Neural progenitor cell (in vitro differentiated cells): ENCODE measurements around the gene ADAM8. TPM values are rescaled to one million over a fixed set of nuclear protein-coding genes. Genes with fewer than 3 reads are reported as not detected.

Experiments used
- DNase-seq: peaks from one replicate; pipeline ENCODE4 v3.0.0-alpha.2; 2016; ENCODE audit warnings: low spot score
- H2AFZ ChIP-seq: fragments of 200-600 bp; sonication (generic); replicated peaks from 2 replicates; pipeline ENCODE4 v1.6.1; 2016; ENCODE audit warnings: antibody characterized with exemption
- H3F3A ChIP-seq: fragments of 200-600 bp; sonication (generic); 2 replicates; pipeline ENCODE4 v1.6.1; 2016; ENCODE audit warnings: antibody characterized with exemption, low read depth
- H3K27ac ChIP-seq: fragments of 200-600 bp; sonication (generic); 2 replicates; pipeline ENCODE4 v1.5.1; 2016; ENCODE audit warnings: mild to moderate bottlenecking
- H3K27me3 ChIP-seq: fragments of 200-600 bp; sonication (generic); 2 replicates; pipeline ENCODE4 v1.6.1; 2016; ENCODE audit warnings: mild to moderate bottlenecking, moderate library complexity
- H3K36me3 ChIP-seq: fragments of 200-600 bp; sonication (generic); 2 replicates; pipeline ENCODE4 v1.5.1; 2016
- H3K4me1 ChIP-seq: fragments of 200-600 bp; sonication (generic); 2 replicates; pipeline ENCODE4 v1.6.1; 2016; ENCODE audit warnings: mixed run types
- H3K4me2 ChIP-seq: fragments of 200-600 bp; sonication (generic); 2 replicates; pipeline ENCODE4 v1.6.1; 2016
- H3K4me3 ChIP-seq: fragments of 200-600 bp; sonication (generic); 2 replicates; pipeline ENCODE4 v1.5.1; 2016
- H3K79me2 ChIP-seq: fragments of 200-600 bp; sonication (generic); 2 replicates; pipeline ENCODE4 v1.6.1; 2016; ENCODE audit warnings: low read depth
- H3K9ac ChIP-seq: fragments of 200-600 bp; sonication (generic); 2 replicates; pipeline ENCODE4 v1.6.1; 2016
- H3K9me3 ChIP-seq: fragments of 200-600 bp; sonication (generic); 2 replicates; pipeline ENCODE4 v1.5.1; 2016; ENCODE audit warnings: low read depth
- H4K20me1 ChIP-seq: fragments of 200-600 bp; sonication (generic); 2 replicates; pipeline ENCODE4 v1.6.1; 2016; ENCODE audit warnings: low read depth
- H3K27ac Mint-ChIP-seq: 3 replicates; pipeline ENCODE4 v1.8.0; 2021; ENCODE audit warnings: mixed read lengths
- H3K27me3 Mint-ChIP-seq: 2 replicates; pipeline ENCODE4 v1.8.0; 2022; ENCODE audit warnings: low read depth, mild to moderate bottlenecking, inconsistent platforms, moderate library complexity, mixed read lengths; ENCODE audit not compliant: insufficient read depth
- H3K36me3 Mint-ChIP-seq: 3 replicates; pipeline ENCODE4 v1.8.0; 2021; ENCODE audit warnings: mixed read lengths
- H3K4me1 Mint-ChIP-seq: 3 replicates; pipeline ENCODE4 v1.8.0; 2021; ENCODE audit warnings: mixed read lengths
- H3K4me3 Mint-ChIP-seq: 3 replicates; pipeline ENCODE4 v1.8.0; 2021; ENCODE audit warnings: mild to moderate bottlenecking, moderate library complexity, mixed read lengths
- H3K9me3 Mint-ChIP-seq: 3 replicates; pipeline ENCODE4 v1.8.0; 2020; ENCODE audit warnings: mixed read lengths
- EZH2 ChIP-seq: fragments of 200-600 bp; sonication (generic); IDR thresholded peaks from 2 replicates; pipeline ENCODE4 v1.6.1; 2017; ENCODE audit warnings: antibody characterized with exemption, mild to moderate bottlenecking, moderate library complexity
- EZH2phosphoT487 ChIP-seq: fragments of 200-600 bp; sonication (generic); IDR thresholded peaks from 2 replicates; pipeline ENCODE4 v1.6.1; 2017; ENCODE audit warnings: antibody characterized with exemption
- total RNA-seq: library from RNA; depleted of rRNA; stranded (reverse); fragments of >200 nt; gene quantifications from 2 replicates; pipeline ENCODE4 v1.2.3, GENCODE V29; 2015; ENCODE audit warnings: low replicate concordance
- TF ChIP-seq, protein P1 (sequence below): fragments of 200-600 bp; sonication (generic); IDR thresholded peaks from 2 replicates; pipeline ENCODE4 v1.5.1; 2017; ENCODE audit warnings: antibody characterized with exemption, mild to moderate bottlenecking

The ADAM8 gene
- total RNA-seq, 1 donor from 2014 or later, result 3.3 TPM

DNA sequence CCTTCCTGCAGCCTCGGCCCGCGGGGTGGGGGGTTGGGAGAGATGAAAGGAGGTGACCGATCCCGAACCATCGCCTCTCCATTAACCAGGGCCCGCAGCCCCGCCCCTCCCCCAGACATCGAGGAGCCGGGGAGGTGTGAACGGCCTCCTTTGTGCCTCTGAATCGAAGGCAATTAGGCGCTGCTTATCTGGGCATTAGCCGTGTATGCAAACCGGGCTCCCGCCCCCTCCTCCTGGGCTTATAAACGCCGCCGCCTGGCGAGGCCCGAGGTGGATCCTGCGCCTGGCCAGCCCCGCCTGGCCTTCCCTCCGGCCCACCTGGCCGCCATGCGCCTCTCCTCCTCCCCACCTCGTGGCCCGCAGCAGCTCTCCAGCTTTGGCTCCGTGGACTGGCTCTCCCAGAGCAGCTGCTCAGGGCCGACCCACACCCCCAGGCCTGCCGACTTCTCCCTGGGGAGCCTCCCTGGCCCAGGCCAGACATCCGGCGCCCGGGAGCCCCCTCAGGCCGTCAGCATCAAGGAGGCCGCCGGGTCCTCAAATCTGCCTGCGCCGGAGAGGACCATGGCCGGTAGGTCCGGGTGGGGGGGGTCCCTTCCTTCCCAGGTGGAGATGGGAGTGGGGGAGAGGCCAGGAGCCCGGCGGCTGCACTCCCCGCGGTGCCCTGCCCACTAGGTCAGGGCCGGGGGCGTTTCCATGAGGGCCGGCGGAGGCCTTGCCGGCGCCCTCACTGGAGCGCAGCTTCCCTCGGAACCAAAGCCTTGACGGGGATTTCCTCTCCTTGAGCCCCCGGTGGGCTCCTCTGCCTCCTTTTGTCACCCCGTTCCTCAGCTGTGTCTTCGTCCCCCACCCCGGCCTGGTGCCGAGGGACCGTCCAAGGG lies 38.8 kb downstream of the ADAM8 start, which contains the start of gene VENTX:
Gene VENTX (plus strand): TSS at position 268 of the 878 bp plus-strand sequence. CDS start 60 bp downstream, at position 328.
- no peak within 1 kb of the TSS for H3K27ac Mint-ChIP-seq

DNA sequence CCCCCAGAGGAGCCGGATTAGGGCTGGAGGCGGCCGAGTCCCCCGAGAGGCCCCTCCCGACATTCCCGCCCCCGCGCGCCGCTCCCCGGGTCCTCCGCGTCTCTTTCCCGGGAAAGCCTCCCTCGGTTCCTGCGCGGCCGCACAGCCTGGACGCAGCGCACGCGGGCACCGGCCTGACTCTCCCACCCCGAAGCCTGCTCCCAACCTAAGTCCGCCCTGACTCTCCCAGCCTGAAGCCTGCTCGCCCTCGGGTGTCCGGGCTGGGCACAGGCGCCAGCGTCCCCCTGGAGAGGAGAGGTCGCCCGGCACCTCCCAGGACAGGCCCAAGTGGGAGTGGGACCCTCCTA lies 39.5 kb downstream of the ADAM8 start:
- no peak overlapping the region for H3K27ac ChIP-seq
- Mint-ChIP-seq H3K27ac (no peak overlapping the region), H3K4me1 (peaks cover 10% of the 10 kb centered on the region), H3K9me3 (peaks cover 3% of the 10 kb centered on the region), H3K4me3 (no peak overlapping the region), H3K36me3 (no peaks in the 10 kb centered on the region), H3K27me3 (peaks cover 62% of the 10 kb centered on the region)
- no peaks in the 10 kb centered on the region for H3K79me2 ChIP-seq
- peak; percentile 58 for DNase-seq
- TF ChIP-seq, protein P1, sequence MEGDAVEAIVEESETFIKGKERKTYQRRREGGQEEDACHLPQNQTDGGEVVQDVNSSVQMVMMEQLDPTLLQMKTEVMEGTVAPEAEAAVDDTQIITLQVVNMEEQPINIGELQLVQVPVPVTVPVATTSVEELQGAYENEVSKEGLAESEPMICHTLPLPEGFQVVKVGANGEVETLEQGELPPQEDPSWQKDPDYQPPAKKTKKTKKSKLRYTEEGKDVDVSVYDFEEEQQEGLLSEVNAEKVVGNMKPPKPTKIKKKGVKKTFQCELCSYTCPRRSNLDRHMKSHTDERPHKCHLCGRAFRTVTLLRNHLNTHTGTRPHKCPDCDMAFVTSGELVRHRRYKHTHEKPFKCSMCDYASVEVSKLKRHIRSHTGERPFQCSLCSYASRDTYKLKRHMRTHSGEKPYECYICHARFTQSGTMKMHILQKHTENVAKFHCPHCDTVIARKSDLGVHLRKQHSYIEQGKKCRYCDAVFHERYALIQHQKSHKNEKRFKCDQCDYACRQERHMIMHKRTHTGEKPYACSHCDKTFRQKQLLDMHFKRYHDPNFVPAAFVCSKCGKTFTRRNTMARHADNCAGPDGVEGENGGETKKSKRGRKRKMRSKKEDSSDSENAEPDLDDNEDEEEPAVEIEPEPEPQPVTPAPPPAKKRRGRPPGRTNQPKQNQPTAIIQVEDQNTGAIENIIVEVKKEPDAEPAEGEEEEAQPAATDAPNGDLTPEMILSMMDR, result no peak
- peak; percentile 83 for TF ChIP-seq EZH2
- TF ChIP-seq EZH2phosphoT487, result peak; percentile 11
- no peaks in the 10 kb centered on the region for H3K9me3 ChIP-seq
- H3K4me1 ChIP-seq, result peaks cover 30% of the 10 kb centered on the region
- peak overlapping the region; percentile 47 for H3K4me3 ChIP-seq
- H3K27me3 ChIP-seq, result peaks cover 91% of the 10 kb centered on the region
- H3K36me3 ChIP-seq, result no peaks in the 10 kb centered on the region
- H3F3A ChIP-seq, result peaks cover 23% of the 10 kb centered on the region
- no peak overlapping the region for H3K9ac ChIP-seq
- H4K20me1 ChIP-seq, result peaks cover 11% of the 10 kb centered on the region
- peak overlapping the region; percentile 14 for H2AFZ ChIP-seq
- H3K4me2 ChIP-seq, result peak overlapping the region; percentile 80

More for the DNA sequence above, 38.8 kb downstream of the ADAM8 start, which contains the start of gene VENTX:
- Mint-ChIP-seq H3K27me3 (peaks cover 56% of the 10 kb centered on the region), H3K36me3 (no peaks in the 10 kb centered on the region), H3K4me3 (peak within 1 kb of the TSS; percentile 53), H3K4me1 (peaks cover 10% of the 10 kb centered on the region), H3K9me3 (peaks cover 3% of the 10 kb centered on the region)
- Histone ChIP-seq H3K4me2 (peak within 1 kb of the TSS; percentile 80), H3K36me3 (no peaks in the 10 kb centered on the region), H3K4me1 (peaks cover 30% of the 10 kb centered on the region), H3K79me2 (no peaks in the 10 kb centered on the region), H2AFZ (peak within 1 kb of the TSS; percentile 68), H4K20me1 (peaks cover 9% of the 10 kb centered on the region), H3K27ac (no peak within 1 kb of the TSS), H3F3A (peaks cover 23% of the 10 kb centered on the region), H3K9ac (no peak within 1 kb of the TSS), H3K4me3 (peak within 1 kb of the TSS; percentile 47), H3K9me3 (no peaks in the 10 kb centered on the region), H3K27me3 (peaks cover 85% of the 10 kb centered on the region)
- TF ChIP-seq EZH2 (no peak), EZH2phosphoT487 (no peak)
- TF ChIP-seq, protein P1, result no peak
- DNase-seq, result peak; percentile 90

DNA sequence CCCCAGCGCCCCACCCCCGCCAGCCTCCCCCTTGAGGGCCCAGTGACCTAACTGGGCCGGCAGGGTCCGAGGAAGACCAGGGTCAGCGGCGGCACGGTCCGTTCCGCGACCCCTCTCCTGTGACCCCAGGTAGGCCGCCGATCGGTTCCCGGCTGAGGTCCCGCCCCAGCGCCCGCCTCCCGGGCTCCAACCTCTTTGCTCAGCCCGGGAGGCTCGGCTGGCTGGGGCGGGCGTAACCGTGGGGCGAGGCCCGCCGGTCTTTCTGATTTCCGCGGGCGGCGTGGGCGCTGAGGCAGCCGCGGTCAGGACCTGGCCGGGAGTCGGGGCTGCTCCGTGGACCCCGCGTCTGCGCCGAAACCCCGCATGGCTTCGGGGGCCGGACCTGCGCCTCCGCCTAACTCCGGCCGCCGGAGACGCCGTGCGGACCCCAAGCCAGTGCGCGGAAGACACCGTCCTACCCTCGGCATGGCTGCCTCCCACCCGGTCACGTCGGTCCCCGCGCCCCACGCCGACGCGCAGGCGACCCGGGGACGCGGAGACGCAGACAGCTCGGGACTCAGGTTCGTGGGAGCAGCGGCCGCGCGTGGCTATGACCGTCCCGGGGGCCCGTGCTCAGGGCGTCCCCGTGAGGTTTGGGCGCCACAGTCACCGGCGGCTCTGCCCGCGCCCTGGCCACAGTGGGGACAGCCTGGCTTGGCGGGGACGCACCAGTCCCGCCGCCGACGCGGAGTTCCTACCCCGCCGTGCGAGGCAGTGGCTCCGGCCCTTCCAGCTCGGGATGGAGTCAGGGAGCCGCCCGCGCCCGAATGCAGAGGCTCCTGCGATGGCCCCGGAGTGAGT lies 40.0 kb downstream of the ADAM8 start:
- Histone ChIP-seq H3K27me3 (peaks cover 97% of the 10 kb centered on the region), H3K9ac (no peak overlapping the region), H4K20me1 (peaks cover 17% of the 10 kb centered on the region), H3K36me3 (no peaks in the 10 kb centered on the region), H3K79me2 (no peaks in the 10 kb centered on the region), H3K27ac (no peak overlapping the region), H2AFZ (peak overlapping the region; percentile 68), H3K4me2 (peak overlapping the region; percentile 80), H3K4me1 (peaks cover 30% of the 10 kb centered on the region), H3K4me3 (peak overlapping the region; percentile 47), H3K9me3 (no peaks in the 10 kb centered on the region), H3F3A (peaks cover 23% of the 10 kb centered on the region)
- peaks cover 68% of the 10 kb centered on the region for H3K27me3 Mint-ChIP-seq
- no peak overlapping the region for H3K4me3 Mint-ChIP-seq
- TF ChIP-seq EZH2phosphoT487, result peak; percentile 79
- peak; percentile 94 for TF ChIP-seq EZH2
- TF ChIP-seq, protein P1, result no peak
- H3K36me3 Mint-ChIP-seq, result no peaks in the 10 kb centered on the region
- H3K4me1 Mint-ChIP-seq, result peaks cover 10% of the 10 kb centered on the region
- H3K27ac Mint-ChIP-seq, result no peak overlapping the region
- H3K9me3 Mint-ChIP-seq, result peaks cover 5% of the 10 kb centered on the region
- peak; percentile 47 for DNase-seq
